ENCODE measurements around the gene MALAT1. TPM values are rescaled to one million over a fixed set of nuclear protein-coding genes. Genes with fewer than 3 reads are reported as not detected.

MALAT1 gene
- total and polyA plus RNA-seq, 2 of the 8 experiments (the other 6 are each of a cell fraction or from before 2014, with no cell fraction given): 115 to 984 TPM

DNA sequence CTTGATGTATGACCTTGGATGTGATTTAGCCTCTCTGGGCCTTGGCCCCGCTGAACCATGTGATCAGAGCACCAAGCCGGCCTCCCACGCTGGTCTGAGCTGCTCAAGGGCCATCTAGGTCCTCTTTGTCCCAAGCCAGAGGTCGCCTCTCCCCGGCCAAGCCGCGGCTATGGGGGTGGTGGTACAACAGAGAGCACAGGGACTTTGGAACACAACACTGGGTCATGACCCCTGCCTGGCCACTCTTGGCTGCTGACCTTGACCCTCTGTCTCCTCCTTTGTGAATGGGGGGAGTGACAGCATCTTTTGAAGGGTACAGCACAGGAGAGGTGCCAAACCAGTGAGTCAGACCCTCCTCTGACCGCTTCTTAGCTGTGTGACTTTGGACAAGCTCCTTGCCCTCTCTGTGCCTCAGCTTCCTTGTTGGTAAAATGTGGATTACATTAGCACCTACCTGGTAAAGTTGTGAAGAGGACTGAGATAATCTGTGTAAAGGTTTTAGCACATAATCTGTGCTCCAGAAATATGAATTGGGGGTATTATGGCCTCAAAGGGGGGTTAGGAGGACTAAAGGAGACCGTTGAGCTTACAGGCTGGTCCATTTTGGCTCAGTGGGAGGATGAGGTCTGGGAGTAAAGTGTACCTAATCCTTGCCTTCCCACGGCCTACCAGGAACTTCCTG, 30.8 kb downstream of the MALAT1 start (continued):
- TF ChIP-seq, protein P1, sequence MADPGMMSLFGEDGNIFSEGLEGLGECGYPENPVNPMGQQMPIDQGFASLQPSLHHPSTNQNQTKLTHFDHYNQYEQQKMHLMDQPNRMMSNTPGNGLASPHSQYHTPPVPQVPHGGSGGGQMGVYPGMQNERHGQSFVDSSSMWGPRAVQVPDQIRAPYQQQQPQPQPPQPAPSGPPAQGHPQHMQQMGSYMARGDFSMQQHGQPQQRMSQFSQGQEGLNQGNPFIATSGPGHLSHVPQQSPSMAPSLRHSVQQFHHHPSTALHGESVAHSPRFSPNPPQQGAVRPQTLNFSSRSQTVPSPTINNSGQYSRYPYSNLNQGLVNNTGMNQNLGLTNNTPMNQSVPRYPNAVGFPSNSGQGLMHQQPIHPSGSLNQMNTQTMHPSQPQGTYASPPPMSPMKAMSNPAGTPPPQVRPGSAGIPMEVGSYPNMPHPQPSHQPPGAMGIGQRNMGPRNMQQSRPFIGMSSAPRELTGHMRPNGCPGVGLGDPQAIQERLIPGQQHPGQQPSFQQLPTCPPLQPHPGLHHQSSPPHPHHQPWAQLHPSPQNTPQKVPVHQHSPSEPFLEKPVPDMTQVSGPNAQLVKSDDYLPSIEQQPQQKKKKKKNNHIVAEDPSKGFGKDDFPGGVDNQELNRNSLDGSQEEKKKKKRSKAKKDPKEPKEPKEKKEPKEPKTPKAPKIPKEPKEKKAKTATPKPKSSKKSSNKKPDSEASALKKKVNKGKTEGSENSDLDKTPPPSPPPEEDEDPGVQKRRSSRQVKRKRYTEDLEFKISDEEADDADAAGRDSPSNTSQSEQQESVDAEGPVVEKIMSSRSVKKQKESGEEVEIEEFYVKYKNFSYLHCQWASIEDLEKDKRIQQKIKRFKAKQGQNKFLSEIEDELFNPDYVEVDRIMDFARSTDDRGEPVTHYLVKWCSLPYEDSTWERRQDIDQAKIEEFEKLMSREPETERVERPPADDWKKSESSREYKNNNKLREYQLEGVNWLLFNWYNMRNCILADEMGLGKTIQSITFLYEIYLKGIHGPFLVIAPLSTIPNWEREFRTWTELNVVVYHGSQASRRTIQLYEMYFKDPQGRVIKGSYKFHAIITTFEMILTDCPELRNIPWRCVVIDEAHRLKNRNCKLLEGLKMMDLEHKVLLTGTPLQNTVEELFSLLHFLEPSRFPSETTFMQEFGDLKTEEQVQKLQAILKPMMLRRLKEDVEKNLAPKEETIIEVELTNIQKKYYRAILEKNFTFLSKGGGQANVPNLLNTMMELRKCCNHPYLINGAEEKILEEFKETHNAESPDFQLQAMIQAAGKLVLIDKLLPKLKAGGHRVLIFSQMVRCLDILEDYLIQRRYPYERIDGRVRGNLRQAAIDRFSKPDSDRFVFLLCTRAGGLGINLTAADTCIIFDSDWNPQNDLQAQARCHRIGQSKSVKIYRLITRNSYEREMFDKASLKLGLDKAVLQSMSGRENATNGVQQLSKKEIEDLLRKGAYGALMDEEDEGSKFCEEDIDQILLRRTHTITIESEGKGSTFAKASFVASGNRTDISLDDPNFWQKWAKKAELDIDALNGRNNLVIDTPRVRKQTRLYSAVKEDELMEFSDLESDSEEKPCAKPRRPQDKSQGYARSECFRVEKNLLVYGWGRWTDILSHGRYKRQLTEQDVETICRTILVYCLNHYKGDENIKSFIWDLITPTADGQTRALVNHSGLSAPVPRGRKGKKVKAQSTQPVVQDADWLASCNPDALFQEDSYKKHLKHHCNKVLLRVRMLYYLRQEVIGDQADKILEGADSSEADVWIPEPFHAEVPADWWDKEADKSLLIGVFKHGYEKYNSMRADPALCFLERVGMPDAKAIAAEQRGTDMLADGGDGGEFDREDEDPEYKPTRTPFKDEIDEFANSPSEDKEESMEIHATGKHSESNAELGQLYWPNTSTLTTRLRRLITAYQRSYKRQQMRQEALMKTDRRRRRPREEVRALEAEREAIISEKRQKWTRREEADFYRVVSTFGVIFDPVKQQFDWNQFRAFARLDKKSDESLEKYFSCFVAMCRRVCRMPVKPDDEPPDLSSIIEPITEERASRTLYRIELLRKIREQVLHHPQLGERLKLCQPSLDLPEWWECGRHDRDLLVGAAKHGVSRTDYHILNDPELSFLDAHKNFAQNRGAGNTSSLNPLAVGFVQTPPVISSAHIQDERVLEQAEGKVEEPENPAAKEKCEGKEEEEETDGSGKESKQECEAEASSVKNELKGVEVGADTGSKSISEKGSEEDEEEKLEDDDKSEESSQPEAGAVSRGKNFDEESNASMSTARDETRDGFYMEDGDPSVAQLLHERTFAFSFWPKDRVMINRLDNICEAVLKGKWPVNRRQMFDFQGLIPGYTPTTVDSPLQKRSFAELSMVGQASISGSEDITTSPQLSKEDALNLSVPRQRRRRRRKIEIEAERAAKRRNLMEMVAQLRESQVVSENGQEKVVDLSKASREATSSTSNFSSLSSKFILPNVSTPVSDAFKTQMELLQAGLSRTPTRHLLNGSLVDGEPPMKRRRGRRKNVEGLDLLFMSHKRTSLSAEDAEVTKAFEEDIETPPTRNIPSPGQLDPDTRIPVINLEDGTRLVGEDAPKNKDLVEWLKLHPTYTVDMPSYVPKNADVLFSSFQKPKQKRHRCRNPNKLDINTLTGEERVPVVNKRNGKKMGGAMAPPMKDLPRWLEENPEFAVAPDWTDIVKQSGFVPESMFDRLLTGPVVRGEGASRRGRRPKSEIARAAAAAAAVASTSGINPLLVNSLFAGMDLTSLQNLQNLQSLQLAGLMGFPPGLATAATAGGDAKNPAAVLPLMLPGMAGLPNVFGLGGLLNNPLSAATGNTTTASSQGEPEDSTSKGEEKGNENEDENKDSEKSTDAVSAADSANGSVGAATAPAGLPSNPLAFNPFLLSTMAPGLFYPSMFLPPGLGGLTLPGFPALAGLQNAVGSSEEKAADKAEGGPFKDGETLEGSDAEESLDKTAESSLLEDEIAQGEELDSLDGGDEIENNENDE (IDR thresholded peaks at IDR 0.05; ENCODE audit: insufficient replicate concordance, low read length): no peak
- TF ChIP-seq KDM1A (IDR thresholded peaks at IDR 0.05; ENCODE audit: borderline replicate concordance, low read length): 0 out of 2 replicates have a peak, but pooled peaks have one; percentile 58
- TF ChIP-seq, protein P2, sequence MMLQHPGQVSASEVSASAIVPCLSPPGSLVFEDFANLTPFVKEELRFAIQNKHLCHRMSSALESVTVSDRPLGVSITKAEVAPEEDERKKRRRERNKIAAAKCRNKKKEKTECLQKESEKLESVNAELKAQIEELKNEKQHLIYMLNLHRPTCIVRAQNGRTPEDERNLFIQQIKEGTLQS (IDR thresholded peaks at IDR 0.05; ENCODE audit: insufficient read depth, low read depth, low read length): no peak
